Adrenal gland (tissue), 12 donors: Measurements from ENCODE around the gene GTPBP3. TPM values are rescaled to one million over a fixed set of nuclear protein-coding genes. Genes with fewer than 3 reads are reported as not detected.
A peak's percentile ranks its signal among the peaks of the same experiment; 100 is the strongest.

ENCODE experiments used
- DNase-seq, 7 donors: peaks; one replicate each; pipeline ENCODE4 v3.0.0-alpha.2; 2019 to 2020
- H3K27ac ChIP-seq, 5 donors: fragments of 200-600 bp; sonication (generic) in 4 of 5; 1 replicate in 3 of 5; 2 replicates in 2 of 5; pipeline versions ENCODE4 v1.5.1 to v1.8.0; 2016 to 2020; ENCODE audit warnings: mild to moderate bottlenecking in 1 of 5
- H3K27me3 ChIP-seq: fragments of 200-600 bp; 2 replicates; pipeline ENCODE4 v1.8.0; 2021
- H3K36me3 ChIP-seq, 2 donors: fragments of 200-600 bp; replicated peaks in 1 of 2; 1 replicate in 1 of 2; 2 replicates in 1 of 2; pipeline versions ENCODE4 v1.5.1 to v1.8.0; 2018 to 2022
- H3K4me1 ChIP-seq, 2 donors: fragments of 200-600 bp; replicated peaks in 1 of 2; 1 replicate in 1 of 2; 2 replicates in 1 of 2; pipeline versions ENCODE4 v1.5.1 to v1.8.0; 2018 to 2021
- H3K4me3 ChIP-seq, 4 donors: fragments of 200-600 bp; sonication (generic) in 3 of 4; one replicate each; pipeline ENCODE4 v1.5.1; 2016 to 2018
- H3K9me3 ChIP-seq, 3 donors: fragments of 200-600 bp; sonication (generic) in 1 of 3; replicated peaks in 1 of 3; 1 replicate in 2 of 3; 2 replicates in 1 of 3; pipeline versions ENCODE4 v1.5.1 to v1.8.0; 2016 to 2021
- CTCF ChIP-seq, 6 experiments: fragments of 450-650 bp in 4 of 6; fragments of 200-600 bp in 2 of 6; sonication (generic) in 1 of 6; IDR thresholded peaks; 1 replicate in 5 of 6; 2 replicates in 1 of 6; pipeline versions ENCODE4 v1.5.1 to v1.8.0; 2016 to 2021; ENCODE audit warnings: antibody characterized with exemption in 6 of 6, mild to moderate bottlenecking in 2 of 6, moderate library complexity in 1 of 6
- POLR2A ChIP-seq, 2 donors: fragments of 450-650 bp; IDR thresholded peaks; one replicate each; pipeline ENCODE4 v1.6.1; 2017; ENCODE audit warnings: antibody characterized with exemption in 2 of 2, mild to moderate bottlenecking in 2 of 2, moderate library complexity in 1 of 2
- WGBS, 4 donors: extraction: QIAGEN DNeasy Blood & Tissue Kit in 2 of 4; methylation state at CpG; one replicate each; pipeline versions ENCODE4 v1.1.5 to v1.1.7; 2013 to 2017; 5-methylcytosine and 5-hydroxymethylcytosine counted together
- intact Hi-C, 2 donors: fragments of 100-400 bp; cut with DNase I; formaldehyde crosslinking; loops; one replicate each; pipeline versions ENCODE4 v1.14.1 to v1.15.0; 2022 to 2023
- polyA plus RNA-seq, 3 donors: library from polyadenylated mRNA; stranded (reverse); fragments of 200-250 nt in 2 of 3; fragments of 350-450 nt in 1 of 3; fragmentation: Illumina TruSeq in 1 of 3; extraction: RNeasy Lipid Tissue Mini Kit (QIAGEN cat#74804) in 1 of 3; gene quantifications; one replicate each; pipeline ENCODE4 v1.2.3, GENCODE V29; 2013 to 2014
- total RNA-seq, 9 donors: library from RNA; depleted of rRNA in 4 of 9; stranded (reverse); fragments of >200 nt in 4 of 9; fragments of 120-200 nt in 1 of 9; fragmentation: NEBNext Ultra II Directional in 1 of 9; extraction: Animal tissue kit (Norgen Biotek cat#: 25700) in 1 of 9; gene quantifications; one replicate each; pipeline versions ENCODE4 v1.1.0 to v1.2.4, GENCODE V29; 2013 to 2023
- donor health status: healthy with polysubstance abuse.
- donor health status: Bipolar disorder and iron deficiency.
- donor health status: DM: yes; HTN: yes; CAD: no.
- donor health status: DM: no; HTN: no; CAD: no.
- donor health status: DM: no; HTN: no; CAD: no.
- donor health status: DM: yes; HTN: yes; CAD: no.

GTPBP3 gene
- total and polyA plus RNA-seq, 12 donors = 5.5 to 50.4 (median 23.8) TPM

DNA sequence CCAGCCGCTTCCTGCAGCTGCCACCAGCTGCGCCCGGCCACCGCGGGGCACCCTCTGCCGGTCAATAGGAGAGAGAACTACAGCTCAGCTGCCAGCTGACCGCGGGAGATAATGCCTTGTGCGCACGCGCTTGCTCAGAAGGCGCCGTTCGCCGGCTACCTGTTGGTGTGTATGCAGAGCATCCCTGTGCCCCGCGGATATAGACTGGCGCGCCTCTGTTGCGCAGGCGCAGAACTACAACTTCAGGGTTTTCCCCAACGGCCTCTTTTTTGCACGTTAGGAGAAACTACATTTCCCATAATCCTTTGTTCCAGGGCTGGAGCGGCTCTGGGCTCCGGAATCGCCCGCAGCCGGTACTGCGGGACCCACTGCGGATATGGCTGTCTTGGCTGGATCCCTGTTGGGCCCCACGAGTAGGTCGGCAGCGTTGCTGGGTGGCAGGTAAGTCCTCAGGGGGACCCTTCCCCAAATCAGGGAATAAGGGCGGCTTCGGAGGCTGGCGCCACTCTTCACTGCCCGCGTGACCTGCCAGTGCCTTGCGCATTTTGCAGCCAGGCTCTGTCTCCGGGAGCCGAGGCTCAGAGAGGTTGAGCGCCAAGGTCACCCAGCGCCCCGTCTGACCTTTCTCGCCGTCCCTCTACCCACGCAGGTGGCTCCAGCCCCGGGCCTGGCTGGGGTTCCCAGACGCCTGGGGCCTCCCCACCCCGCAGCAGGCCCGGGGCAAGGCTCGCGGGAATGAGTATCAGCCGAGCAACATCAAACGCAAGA, 31.7 kb upstream of the GTPBP3 start, which contains the start of gene MRPL34:
Gene MRPL34 (plus strand): TSS at position 356 of the 768 bp plus-strand sequence. CDS start 21 bp downstream, at position 377.
- peak; percentile 97 to 99 (median 99) for DNase-seq
- no peaks in the 10 kb centered on the region for H3K9me3 ChIP-seq
- H3K27me3 ChIP-seq = no peaks in the 10 kb centered on the region
- H3K27ac ChIP-seq = peak within 1 kb of the TSS; percentile 81 to 97 (median 90)
- H3K4me3 ChIP-seq = peak within 1 kb of the TSS; percentile 24 to 75 (median 67)
- peaks cover 42 to 56% of the 10 kb centered on the region in 2 donors for H3K4me1 ChIP-seq
- H3K36me3 ChIP-seq = no peaks in the 10 kb centered on the region
- intact Hi-C loops = loop anchor here in 1 of 2 donors (10.0 kb wide), 1 partner anchor 79 kb away; no protein-coding TSS in a partner anchor
- 0 to 1% (median 0%) methylated on average over 6 to 55 of the region's 55 CpGs for WGBS, 4 donors
- TF ChIP-seq CTCF (IDR thresholded peaks at IDR 0.05) = peak; percentile 70 to 95 (median 94)
- TF ChIP-seq POLR2A (IDR thresholded peaks at IDR 0.05) = peak; percentile 34 to 92

GRCh38 chr19:17306285-17306714, 31.1 kb upstream of the GTPBP3 start:
- H3K27me3 ChIP-seq = no peaks in the 10 kb centered on the region
- TF ChIP-seq CTCF (IDR thresholded peaks at IDR 0.05) = no peak
- TF ChIP-seq POLR2A (IDR thresholded peaks at IDR 0.05) = no peak
- no peaks in the 10 kb centered on the region for H3K36me3 ChIP-seq
- no peak for DNase-seq
- intact Hi-C loops = loop anchor here in 1 of 2 donors (10.0 kb wide), 1 partner anchor 79 kb away; no protein-coding TSS in a partner anchor
- H3K4me1 ChIP-seq = peaks cover 46 to 62% of the 10 kb centered on the region in 2 donors
- H3K27ac ChIP-seq = peak overlapping the region; percentile 81 to 97 (median 90)
- H3K9me3 ChIP-seq = no peaks in the 10 kb centered on the region
- 5 to 14% (median 9%) methylated on average over 23 to 28 of the region's 28 CpGs for WGBS, 4 donors
- H3K4me3 ChIP-seq = peak overlapping the region; percentile 24 to 75 (median 67)

- DNase-seq = no peak
- intact Hi-C loops = loop anchor here in 1 of 2 donors (10.0 kb wide), 1 partner anchor 77 kb away; no protein-coding TSS in a partner anchor
These were observed 29.4 kb upstream of the GTPBP3 start for GRCh38 chr19:17307876-17308377.

More at GRCh38 chr19:17307876-17308377, 29.4 kb upstream of the GTPBP3 start:
- TF ChIP-seq CTCF (IDR thresholded peaks at IDR 0.05) (no peak), POLR2A (IDR thresholded peaks at IDR 0.05) (no peak)
- 88 to 92% (median 90%) methylated on average over 8 of the region's 8 CpGs for WGBS, 4 donors
- Histone ChIP-seq H3K36me3 (no peaks in the 10 kb centered on the region), H3K9me3 (no peaks in the 10 kb centered on the region), H3K27ac (no peak overlapping the region), H3K4me3 (no peak overlapping the region), H3K27me3 (no peaks in the 10 kb centered on the region), H3K4me1 (peaks cover 52 to 67% of the 10 kb centered on the region in 2 donors)
